CD4-positive, alpha-beta T cell treated with Interferon alpha-2 for 1 hour (primary cell): ENCODE results near the gene LPCAT3.

Experiments
- DNase-seq, 2 donors: peaks; one replicate each; pipeline ENCODE4 v3.0.0-alpha.2; 2020 to 2022

Gene LPCAT3

DNA sequence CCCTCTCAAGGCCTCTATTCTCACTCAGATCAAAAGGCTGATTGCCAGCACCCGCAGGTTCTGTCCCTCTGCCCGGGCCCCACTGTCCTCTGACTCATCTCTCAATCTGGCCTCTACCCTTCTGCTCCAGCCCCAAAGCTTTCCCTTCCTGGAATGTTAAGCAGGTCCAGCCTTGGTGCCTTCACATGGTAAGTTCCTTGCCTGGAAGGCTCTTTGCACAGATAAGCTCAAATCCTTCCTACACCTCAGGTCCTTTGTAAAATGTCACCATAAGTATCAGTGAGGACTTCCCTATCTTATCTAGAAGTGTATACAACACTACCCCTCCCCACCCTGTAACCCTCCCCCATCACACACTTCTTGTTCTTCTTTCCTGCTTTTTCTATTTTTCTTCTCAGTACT lies 22.2 kb downstream of the LPCAT3 start:
- no peak for DNase-seq

DNA sequence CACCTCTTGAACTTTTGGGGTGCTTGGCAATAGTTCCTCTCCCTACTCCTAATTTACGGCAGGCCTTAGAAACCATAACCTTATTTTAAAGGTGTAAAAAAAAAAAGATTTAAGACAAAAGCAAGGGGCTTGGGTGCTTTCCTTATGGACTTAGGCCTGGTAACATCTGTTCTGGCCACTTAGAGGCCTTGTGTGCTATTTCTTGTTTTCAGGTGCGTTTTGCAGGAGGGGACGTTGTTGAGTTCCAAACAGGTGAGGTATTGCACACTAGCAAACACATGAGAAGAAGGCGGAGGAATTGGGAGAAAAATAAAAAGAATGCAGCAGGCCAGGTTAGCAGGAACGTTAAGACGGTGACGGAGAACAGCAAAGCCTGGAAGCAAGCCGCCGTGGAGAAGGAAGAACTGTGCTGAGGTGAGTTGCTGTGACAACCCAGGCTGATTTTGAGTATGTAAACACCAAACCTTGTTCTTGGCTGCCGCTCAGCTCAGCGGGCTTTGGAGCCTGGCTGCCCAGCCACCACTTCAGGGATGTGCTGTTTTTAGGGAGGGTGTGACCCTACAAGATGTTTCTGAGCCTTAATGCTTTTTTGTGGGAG lies 30.2 kb downstream of the LPCAT3 start:
- DNase-seq, result no peak

DNA sequence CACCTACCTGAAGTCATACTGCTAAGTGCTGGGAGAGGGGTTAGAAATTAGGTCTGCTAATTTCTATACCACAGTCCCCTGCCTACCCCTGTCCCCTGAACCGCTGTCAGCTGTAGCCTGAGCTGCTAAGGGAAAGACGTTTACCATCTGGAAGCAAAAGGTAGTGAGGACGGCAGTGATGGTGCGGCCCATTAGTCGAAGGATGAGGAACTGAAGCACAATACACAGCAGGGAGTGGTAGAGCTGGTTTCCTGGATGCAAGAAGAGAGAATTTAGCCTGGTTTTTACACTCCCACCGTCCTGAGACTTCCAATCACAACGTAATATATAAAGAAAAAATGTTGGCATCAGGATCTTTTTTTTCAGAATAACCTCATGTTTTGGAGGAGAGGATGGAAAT lies 35.7 kb downstream of the LPCAT3 start:
- DNase-seq, result no peak

DNA sequence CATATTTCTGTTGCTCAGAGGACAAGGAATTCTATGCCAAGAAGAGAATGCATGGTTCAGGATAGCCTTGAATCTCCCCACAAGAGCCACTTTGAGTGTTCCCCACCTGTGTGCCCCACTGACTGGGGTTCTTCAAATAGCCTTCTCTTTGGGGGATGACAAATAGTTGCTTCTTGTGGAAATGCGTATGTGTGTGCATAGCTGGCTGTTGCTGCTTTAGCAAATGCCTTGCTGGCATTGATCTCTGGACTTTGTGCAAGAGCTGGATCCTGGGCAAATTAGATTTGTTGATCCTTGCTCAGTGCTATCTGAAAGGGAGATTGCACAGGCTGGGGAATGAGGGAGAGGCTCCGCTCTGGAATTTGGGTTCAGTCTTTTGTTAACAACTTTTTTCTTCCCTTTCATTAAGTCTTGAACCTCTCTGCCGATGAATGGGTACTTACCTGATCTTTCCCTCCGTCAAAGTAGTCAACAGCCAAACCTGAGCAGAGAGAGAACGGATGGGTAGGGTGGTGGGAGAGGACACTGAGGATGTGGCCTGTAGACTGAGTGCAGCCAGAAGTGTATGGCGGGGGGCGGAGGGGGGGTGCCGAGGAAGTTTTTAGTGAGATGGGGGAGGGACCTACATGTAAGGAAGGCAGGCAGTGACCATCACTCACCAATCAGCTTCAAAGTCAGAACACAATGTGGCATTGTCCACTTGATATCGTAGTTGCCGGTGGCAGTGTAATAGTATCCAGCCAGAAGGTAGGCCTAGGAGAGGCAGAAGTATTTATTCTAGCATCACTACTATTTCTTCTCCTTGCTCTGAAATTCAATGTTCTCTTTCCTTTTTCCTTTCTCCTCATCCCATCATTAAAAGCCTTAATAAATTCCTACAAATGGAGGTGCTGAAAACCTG lies 36.9 kb downstream of the LPCAT3 start:
- no peak for DNase-seq

DNA sequence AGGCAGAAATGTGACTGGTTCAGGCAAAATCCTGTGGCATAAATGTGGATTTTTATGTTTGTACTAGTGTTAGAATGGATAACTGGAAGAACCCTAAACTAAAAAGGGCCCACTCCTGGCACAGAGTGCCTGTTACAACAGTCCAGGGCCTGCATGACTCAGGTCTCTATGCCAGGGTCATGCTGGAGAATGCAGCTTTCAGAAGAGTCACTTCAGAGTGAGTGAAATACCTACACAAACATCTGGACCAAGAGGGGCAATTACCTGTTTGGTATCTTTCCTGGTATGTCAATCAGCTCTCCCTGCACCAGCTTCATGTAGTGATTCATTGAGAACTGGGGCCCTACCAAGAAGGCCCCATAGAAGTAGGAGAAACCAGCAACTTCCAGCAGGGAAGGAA lies 37.5 kb downstream of the LPCAT3 start:
- DNase-seq, result no peak

DNA sequence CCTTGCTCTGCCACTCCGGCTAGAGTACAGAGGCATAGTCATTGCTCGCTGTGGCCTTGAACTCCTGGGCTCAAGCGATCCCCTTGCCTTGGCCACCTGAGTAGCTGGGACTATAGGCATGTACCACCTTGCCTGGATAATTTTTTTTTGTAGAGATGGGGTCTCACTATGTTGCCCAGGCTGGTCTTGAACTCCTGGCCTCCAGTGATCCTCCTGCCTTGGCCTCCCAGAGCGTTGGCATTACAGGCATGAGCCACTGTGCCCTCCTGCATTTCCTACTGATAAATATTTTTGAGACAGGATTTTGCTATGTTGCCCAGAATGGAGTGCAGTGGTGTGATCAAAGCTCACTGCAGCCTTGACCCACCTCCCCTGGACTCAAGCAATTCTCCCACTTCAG lies 38.2 kb downstream of the LPCAT3 start:
- no peak for DNase-seq

DNA sequence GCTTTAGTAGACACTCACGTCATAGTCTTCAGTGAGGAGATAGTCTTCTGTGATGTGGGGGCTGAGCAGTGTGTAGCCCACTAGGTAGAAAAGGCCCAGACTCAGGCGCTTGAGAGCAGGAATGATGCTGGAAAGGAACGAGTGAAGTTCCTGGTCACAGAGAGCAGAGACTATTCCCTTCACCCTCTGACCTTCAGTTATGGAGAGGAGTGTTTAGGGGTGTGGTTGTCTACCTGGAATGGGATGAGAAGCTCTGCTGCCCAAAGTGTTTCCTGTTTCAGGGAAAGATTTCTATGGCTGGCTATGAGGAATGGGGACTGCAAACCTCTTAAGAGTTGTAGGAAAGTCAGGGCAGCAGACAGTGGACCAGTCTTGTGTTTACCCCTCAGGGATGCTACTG lies 38.8 kb downstream of the LPCAT3 start:
- DNase-seq, result no peak

DNA sequence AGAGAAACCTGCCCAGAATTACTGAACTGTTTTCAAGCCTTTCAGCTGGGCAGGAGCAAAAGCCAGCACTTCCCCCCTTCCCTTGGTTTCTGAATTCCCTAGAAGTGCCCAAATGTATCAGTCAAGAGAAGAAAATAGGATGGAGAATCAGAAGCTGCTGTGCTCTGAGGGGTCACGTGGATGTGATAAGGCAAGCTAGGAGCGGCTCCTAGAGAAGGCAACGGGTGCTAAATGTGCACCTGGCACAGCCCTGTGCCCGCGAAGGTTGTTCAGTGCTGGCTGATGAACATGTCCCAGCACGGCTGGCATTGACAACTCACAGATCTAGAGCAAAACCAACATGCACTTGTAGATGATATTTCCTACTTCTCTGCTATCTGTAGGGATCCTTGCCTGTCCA lies 39.3 kb downstream of the LPCAT3 start:
- no peak for DNase-seq

DNA sequence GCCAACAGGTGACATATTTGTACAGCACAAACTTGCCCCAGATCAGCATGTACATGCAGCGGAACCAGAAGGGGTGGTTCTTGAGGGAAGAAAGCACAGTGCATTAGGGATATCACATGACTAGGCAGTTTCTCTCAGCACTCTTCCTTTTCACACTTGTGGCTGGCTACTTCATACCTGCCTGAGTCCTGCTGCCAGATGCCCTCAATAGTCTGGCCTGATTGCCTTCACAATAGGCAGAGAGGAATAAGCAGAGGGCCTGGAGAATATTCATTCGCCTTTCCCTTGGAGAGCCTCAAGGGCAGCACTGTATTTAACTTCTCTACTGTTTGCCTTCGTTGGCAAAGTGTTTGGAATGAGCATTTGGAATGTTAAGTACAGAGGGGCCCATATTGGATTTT lies 39.7 kb downstream of the LPCAT3 start:
- DNase-seq, result no peak

DNA sequence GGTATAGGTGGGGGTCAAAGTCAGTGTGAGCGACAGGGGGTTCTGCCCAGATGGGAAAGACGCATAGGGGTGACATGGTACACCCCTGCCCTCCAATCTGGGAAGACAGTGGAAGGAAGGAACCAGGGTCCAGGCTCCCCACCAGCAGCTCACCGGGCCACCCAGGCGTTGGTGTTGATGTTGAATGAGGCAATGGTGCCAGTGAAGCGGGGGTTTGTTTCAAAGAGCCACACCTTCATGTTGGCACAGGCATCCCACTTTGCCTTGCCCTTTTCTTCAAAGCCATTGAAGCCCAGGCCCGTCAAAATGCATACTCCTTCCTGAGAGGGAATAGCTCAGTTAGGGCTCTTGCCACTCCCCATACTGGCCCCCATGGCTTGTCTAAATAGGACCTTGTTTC lies 40.1 kb downstream of the LPCAT3 start:
- DNase-seq, result no peak

DNA sequence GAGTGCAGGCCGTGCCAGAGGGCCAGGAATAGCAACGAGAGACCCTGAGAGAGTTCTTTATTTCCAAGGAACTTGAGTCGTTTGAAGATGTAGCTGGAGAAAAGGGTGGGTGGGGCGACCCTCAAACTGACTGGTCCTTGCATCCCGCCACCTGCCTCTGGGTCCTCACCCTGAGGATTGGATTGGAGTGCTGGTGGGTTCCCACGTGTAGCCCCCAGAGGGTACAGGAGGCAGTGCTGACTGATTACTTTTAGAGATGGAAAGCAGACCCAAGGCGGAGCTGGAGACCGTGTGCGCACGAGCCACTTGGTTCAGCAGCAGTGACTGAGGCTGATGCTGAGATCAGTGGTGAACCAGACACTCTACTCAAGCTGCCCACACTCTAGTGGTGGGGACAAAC lies 40.6 kb downstream of the LPCAT3 start:
- no peak for DNase-seq

DNA sequence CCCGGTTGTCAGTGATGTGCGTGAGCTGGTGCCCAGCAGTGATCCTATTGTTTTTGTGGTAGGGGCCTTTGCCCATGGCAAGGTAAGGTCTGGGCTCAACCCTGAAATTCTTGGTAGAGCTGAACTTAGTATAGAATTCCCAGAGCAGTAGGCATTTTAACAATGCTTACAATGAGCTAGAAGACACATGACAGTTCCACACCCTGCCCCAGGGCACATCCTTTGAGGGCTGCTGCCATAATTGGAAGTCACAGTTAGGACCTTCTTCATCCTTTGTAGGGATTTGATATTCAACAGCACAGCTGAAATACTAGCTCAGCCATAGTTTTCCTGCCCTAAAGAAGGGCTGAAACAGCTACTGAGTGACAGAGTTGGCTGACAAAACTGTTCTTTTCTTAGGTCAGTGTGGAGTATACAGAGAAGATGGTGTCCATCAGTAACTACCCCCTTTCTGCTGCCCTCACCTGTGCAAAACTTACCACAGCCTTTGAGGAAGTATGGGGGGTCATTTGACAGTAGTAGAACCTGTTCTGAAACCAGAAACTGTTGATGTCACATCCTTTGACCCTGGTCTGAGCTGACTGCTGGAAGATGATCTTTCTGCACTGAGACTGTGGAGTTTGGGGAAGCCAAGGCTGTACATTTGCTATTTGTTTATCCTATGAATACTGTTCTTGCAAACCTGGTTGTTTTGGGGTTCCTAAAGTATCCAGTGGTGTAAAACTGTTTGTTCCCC lies 42.8 kb downstream of the LPCAT3 start:
- no peak for DNase-seq

DNA sequence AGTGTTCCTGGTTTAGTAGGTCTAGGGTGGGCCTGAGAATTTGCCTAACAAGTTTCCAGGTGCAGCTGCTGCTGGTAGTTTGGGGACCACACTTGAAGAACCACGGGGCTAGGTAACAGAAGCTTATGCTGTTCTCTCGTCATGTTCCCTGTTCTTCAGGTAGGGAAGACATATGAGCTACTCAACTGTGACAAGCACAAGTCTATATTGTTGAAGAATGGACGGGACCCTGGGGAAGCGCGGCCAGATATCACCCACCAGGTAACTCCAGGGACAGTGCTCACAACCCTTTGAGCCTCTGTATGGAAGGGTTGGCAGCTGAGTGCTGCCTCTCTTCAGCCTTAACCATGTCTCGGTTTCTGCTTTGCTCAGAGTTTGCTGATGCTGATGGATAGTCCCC lies 44.1 kb downstream of the LPCAT3 start:
- DNase-seq, result no peak

DNA sequence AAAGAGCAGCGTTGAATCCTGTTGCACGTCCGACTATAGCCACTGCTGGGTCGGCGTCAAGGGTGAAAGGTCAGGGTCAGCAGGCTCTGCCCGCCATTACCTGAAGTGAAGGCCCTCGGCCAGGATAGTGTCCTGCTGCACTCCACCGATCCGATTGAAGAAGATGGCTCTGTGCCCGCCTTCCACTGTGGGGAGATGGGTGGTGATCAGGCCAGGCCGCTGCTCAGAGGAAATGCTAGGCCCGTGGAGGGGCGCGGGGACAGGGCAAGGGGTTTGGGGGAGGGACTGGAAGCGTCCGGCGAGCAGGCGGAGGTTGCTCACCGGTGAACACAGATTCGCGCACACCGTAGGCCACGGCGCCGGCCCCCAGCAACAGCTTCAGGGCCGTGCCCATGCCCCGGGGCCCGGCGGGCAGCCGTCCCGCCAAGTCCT lies 48.2 kb downstream of the LPCAT3 start:
- no peak for DNase-seq

DNA sequence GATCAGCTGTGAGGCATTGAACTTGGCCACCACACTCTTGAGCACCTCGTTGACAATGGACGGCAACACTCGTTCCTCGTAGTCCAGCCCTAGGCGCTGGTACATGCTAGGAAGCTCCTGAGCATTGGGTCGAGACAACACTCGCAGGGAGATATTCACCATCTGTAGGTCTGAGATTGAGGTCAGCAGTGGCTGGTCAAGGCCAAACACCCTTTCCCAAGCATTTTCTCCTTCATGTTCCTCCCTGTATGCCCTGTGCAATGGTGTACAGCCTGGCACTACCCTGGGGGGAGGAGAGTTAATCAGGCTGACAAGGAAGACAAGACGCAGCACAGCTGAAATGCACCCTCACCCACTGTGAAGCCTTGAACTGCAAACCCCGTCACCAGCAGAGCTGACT lies 49.9 kb downstream of the LPCAT3 start:
- DNase-seq, result no peak

DNA sequence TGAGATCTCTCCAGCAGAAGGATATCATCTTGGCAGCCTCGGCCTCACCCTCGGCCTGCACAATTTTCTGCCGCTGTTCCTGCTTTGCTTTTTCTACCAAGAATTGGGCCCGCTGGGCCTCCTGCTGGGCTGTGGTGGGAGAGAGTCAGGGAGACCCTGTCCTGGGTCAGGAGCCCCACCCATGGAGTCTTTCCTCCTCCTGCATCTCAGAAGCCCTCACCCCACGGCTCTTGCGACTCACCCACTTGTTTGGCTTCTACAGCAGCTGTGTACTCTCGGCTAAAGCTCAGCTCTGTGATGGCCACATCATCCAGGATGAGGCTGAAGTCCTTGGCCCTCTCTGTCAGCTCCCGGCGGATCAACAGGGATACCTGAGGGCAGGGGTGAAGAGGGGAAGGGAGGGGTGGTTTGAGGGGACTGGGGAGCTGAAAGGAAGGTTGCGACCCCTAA lies 50.6 kb downstream of the LPCAT3 start:
- DNase-seq, result no peak

DNA sequence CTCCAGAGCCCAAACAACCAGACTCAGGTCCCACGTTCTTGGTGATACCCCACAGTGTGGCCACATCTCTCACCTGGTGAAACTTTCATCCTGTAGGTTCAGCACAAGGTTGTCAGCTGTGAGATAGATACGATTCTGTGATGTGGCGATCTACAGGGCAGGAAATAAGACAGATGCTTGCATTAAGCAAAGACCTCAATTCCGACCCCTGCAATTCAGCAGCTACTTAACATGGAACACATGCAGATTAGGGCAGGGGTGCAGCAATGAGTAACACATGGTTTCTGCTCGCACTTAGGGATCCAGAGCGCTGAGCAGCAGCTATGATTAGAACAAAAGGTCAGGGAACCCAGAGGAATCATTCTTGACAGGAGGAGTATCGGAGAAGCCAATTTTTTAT lies 51.9 kb downstream of the LPCAT3 start:
- no peak for DNase-seq

DNA sequence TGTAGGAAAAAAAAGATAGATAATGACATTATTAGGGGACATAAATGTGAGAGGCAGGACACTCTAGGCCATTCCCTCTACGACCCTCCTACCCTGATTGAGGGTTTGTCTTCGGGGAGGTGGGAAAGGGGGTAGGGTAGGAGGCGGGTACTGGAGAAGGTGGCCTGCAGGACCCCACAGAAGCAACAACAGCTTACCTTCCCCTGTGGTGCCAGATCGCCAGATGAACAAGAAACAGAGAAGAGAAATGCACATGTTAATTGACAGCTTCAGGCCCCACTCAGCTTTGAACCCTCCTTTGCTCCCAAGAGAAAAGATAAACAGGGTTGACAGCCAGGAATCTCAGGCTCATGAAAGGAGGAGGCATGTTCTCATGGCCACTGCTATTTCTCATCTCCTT lies 52.6 kb downstream of the LPCAT3 start:
- DNase-seq, result no peak

DNA sequence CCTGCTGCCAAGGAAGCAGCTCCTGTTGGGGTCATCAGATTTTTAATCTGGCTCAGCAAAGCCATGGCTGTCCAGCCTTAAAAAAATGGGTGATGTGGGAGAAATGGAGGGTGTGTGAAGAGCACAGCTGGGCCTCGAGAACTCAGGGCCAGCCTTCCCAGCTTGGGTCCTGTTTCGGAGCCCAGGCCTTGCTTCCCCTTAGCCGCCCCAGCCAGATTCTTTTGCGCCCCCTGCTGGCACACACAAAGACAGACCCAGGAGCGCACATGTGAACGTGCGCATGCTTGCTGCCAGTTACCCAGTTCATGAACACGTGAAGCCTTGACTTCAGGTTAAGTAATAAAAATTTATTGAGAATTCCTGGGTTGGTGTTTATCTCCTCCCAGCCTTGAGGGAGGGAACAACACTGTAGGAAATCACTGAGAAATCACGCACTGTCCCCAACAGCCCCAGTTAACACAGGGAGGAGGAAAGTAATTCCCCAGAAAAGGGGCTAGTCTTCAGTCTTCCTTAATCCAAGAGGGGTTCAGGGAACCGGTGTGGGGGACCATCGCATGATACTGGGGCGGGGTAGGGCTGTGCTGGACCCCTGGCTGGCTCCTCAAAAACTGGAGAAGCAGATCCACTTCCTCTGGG lies 53.1 kb downstream of the LPCAT3 start:
- DNase-seq, result peak; percentile 91 to 93

DNA sequence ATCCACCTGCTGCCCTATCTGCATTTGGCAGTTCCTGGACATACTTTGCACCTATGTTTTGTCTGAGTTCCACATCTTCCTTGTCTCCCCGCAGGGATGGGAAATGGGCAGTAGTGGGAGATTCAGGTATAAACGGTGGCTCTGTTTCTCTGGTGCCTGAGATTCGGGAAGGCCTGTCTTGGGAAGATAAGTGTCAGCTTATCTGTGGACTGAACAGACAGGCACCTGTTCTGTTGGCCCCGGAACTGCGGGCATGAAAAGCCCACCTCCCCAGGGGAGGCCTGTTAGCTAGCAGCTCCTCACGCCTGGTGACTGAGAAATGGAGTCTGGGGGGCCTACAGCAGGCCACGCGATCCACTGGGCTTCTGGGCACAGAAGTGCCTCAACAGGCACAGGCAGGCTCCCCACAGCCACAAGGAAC lies 53.7 kb downstream of the LPCAT3 start:
- DNase-seq, result no peak

DNA sequence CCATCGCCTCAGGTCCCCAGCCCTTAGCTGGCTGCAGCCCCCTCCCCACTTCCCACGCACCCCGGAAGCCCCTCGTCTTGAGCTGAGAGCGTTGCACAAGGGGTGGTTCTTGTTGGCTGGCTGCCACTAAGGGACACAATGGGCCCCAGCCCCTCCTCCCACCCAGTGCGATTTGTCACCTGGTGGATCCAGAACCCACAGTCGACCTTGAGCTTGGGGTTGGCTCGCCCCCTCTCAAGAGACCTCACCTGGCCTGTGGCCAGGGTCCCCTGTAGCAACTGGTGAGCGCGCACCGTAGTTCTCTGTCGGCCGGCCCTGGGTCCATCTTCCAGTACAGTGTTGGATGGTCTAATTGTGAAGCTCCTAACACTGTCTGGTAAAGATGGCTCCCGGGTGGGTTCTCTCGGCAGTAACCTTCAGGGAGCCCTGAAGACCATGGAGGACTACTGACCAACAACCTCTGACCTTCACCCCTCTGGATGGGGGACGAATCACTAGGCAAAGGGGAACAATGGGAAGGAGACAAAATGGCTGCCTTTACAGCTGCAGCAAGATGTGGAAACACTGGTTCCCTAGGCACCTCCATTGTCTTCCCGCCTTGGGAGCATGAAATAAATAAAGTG lies 54.4 kb downstream of the LPCAT3 start:
- DNase-seq, result no peak

DNA sequence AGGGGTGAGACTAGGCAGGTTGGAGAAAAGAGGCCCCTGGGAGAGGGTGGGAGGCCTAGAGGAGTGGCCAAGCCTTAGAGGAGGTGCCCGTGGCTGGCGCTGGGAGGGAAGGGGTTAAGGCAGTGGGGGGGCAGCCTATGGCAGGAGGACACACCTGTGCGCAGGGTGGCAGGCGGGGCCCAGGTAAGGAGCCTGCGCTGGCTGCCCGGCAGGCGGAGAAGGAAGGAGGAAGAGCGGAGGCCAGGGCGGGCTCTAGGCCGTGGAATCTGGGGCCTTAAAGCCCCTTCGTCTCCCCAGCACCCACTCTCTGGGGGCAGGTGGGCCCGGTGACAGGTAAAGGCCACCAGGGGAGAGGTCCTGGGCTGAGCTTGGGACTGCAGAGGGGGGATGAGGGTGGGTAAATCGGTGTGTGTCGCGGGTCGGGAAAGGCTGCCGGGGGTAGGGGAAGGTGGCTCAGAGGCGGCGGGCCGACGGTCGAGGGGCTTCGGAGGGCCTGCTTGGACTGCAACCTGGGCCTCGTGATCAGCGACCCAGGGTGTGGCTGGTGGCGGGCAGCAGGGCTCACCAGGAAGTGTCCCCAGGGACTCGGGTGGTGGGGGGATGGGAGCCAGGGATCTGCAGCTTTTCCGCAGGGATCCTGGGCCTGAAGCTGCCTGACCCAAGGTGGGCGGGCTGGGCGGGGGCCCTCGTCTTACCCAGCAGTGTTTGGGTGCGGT lies 55.1 kb downstream of the LPCAT3 start:
- DNase-seq, result no peak
